H1 (cell line): ENCODE data around the gene FOXO1. TPM values are rescaled to one million over a fixed set of nuclear protein-coding genes. Genes with fewer than 3 reads are reported as not detected.

Source experiments
- EGR1 ChIP-seq: IDR thresholded peaks from 2 replicates; pipeline ENCODE4 v1.6.1; 2011; ENCODE audit warnings: low read depth, low read length, borderline replicate concordance
- KDM5A ChIP-seq: fragments of 200-600 bp; IDR thresholded peaks from 2 replicates; pipeline ENCODE4 v1.7.1; 2012; ENCODE audit warnings: mild to moderate bottlenecking, low read length, inconsistent platforms, mixed read lengths
- SRF ChIP-seq: IDR thresholded peaks from 2 replicates; pipeline ENCODE4 v1.6.1; 2011; ENCODE audit warnings: mild to moderate bottlenecking, low read depth, low read length, moderate library complexity
- TAF1 ChIP-seq: IDR thresholded peaks from 2 replicates; pipeline ENCODE4 v1.6.1; 2011; ENCODE audit warnings: mild to moderate bottlenecking, low read depth, low read length
- polyA plus RNA-seq, 7 experiments: library from polyadenylated mRNA; depleted of rRNA in 3 of 7; stranded (reverse) in 5 of 7; unstranded in 2 of 7; fragments of >200 nt in 5 of 7; fragments of 200-250 nt in 2 of 7; gene quantifications; 1 replicate in 5 of 7; 2 replicates in 1 of 7; 4 replicates in 1 of 7; pipeline versions ENCODE4 v1.2.1 to v1.2.3, GENCODE V29; 2011 to 2013; ENCODE audit warnings: missing spikeins in 2 of 7, mixed read lengths in 2 of 7
- total RNA-seq: library from RNA; stranded (reverse); fragmentation: NEBNext Ultra II Directional; extraction: Animal tissue kit (Norgen Biotek cat#: 25700); gene quantifications from 2 replicates; pipeline ENCODE4 v1.2.1, GENCODE V29; 2021
- TF ChIP-seq, protein P1 (sequence below): fragments of 300-600 bp; sonication (generic); IDR thresholded peaks from 2 replicates; pipeline ENCODE4 v1.7.1; 2012; ENCODE audit warnings: low read length, moderate library complexity, mild to moderate bottlenecking, inconsistent platforms; ENCODE audit not compliant: insufficient replicate concordance

Gene FOXO1
- total and polyA plus RNA-seq, 2 of the 8 experiments (the other 6 are each of a cell fraction or from before 2014, with no cell fraction given), result 35.3 to 56.9 TPM

DNA sequence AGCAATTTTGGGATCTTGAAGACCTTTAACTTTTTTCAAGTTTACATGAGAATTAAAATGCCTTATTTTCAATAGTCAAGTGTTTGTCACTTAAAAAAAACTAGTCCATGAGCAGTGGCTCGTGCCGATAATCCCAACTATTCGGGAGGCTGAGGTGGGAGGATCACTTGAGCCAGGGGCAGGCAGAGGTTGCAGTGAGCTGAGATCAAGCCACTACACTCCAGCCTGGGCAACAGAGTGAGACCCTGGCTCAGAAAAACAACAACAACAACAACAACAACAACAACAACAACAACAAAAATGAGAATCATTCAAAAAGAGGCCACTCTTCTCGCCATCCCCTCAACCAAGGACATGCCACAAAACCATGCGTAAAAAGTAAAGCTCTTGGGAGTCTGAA is 5.7 kb downstream of the FOXO1 start (continued):
- TF ChIP-seq, protein P1, sequence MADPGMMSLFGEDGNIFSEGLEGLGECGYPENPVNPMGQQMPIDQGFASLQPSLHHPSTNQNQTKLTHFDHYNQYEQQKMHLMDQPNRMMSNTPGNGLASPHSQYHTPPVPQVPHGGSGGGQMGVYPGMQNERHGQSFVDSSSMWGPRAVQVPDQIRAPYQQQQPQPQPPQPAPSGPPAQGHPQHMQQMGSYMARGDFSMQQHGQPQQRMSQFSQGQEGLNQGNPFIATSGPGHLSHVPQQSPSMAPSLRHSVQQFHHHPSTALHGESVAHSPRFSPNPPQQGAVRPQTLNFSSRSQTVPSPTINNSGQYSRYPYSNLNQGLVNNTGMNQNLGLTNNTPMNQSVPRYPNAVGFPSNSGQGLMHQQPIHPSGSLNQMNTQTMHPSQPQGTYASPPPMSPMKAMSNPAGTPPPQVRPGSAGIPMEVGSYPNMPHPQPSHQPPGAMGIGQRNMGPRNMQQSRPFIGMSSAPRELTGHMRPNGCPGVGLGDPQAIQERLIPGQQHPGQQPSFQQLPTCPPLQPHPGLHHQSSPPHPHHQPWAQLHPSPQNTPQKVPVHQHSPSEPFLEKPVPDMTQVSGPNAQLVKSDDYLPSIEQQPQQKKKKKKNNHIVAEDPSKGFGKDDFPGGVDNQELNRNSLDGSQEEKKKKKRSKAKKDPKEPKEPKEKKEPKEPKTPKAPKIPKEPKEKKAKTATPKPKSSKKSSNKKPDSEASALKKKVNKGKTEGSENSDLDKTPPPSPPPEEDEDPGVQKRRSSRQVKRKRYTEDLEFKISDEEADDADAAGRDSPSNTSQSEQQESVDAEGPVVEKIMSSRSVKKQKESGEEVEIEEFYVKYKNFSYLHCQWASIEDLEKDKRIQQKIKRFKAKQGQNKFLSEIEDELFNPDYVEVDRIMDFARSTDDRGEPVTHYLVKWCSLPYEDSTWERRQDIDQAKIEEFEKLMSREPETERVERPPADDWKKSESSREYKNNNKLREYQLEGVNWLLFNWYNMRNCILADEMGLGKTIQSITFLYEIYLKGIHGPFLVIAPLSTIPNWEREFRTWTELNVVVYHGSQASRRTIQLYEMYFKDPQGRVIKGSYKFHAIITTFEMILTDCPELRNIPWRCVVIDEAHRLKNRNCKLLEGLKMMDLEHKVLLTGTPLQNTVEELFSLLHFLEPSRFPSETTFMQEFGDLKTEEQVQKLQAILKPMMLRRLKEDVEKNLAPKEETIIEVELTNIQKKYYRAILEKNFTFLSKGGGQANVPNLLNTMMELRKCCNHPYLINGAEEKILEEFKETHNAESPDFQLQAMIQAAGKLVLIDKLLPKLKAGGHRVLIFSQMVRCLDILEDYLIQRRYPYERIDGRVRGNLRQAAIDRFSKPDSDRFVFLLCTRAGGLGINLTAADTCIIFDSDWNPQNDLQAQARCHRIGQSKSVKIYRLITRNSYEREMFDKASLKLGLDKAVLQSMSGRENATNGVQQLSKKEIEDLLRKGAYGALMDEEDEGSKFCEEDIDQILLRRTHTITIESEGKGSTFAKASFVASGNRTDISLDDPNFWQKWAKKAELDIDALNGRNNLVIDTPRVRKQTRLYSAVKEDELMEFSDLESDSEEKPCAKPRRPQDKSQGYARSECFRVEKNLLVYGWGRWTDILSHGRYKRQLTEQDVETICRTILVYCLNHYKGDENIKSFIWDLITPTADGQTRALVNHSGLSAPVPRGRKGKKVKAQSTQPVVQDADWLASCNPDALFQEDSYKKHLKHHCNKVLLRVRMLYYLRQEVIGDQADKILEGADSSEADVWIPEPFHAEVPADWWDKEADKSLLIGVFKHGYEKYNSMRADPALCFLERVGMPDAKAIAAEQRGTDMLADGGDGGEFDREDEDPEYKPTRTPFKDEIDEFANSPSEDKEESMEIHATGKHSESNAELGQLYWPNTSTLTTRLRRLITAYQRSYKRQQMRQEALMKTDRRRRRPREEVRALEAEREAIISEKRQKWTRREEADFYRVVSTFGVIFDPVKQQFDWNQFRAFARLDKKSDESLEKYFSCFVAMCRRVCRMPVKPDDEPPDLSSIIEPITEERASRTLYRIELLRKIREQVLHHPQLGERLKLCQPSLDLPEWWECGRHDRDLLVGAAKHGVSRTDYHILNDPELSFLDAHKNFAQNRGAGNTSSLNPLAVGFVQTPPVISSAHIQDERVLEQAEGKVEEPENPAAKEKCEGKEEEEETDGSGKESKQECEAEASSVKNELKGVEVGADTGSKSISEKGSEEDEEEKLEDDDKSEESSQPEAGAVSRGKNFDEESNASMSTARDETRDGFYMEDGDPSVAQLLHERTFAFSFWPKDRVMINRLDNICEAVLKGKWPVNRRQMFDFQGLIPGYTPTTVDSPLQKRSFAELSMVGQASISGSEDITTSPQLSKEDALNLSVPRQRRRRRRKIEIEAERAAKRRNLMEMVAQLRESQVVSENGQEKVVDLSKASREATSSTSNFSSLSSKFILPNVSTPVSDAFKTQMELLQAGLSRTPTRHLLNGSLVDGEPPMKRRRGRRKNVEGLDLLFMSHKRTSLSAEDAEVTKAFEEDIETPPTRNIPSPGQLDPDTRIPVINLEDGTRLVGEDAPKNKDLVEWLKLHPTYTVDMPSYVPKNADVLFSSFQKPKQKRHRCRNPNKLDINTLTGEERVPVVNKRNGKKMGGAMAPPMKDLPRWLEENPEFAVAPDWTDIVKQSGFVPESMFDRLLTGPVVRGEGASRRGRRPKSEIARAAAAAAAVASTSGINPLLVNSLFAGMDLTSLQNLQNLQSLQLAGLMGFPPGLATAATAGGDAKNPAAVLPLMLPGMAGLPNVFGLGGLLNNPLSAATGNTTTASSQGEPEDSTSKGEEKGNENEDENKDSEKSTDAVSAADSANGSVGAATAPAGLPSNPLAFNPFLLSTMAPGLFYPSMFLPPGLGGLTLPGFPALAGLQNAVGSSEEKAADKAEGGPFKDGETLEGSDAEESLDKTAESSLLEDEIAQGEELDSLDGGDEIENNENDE, result no peak
- TF ChIP-seq TAF1 (no peak), KDM5A (no peak), EGR1 (no peak), SRF (no peak)
